H1 (cell line): ENCODE data around the gene RBFA. TPM values are rescaled to one million over a fixed set of nuclear protein-coding genes. Genes with fewer than 3 reads are reported as not detected.

Experiments used
- ATF3 ChIP-seq: IDR thresholded peaks from 2 replicates; pipeline ENCODE4 v1.6.1; 2011; ENCODE audit warnings: low read depth, mild to moderate bottlenecking, low read length; ENCODE audit not compliant: insufficient read depth
- CHD7 ChIP-seq: fragments of 300-600 bp; sonication (generic); IDR thresholded peaks from 2 replicates; pipeline ENCODE4 v1.7.1; 2012; ENCODE audit warnings: low read length, moderate library complexity, mild to moderate bottlenecking, inconsistent platforms; ENCODE audit not compliant: insufficient replicate concordance
- JUN ChIP-seq: IDR thresholded peaks from 2 replicates; pipeline ENCODE4 v1.6.1; 2011; ENCODE audit warnings: low read depth, mild to moderate bottlenecking, improper control_type of control experiment, low read length
- NRF1 ChIP-seq: IDR thresholded peaks from 2 replicates; pipeline ENCODE4 v1.6.1; 2011; ENCODE audit warnings: mild to moderate bottlenecking, low read depth, low read length, improper control_type of control experiment
- POU5F1 ChIP-seq: IDR thresholded peaks from 2 replicates; pipeline ENCODE4 v1.6.1; 2011; ENCODE audit warnings: low read depth, mild to moderate bottlenecking, low read length, moderate library complexity
- polyA plus RNA-seq, 7 experiments: library from polyadenylated mRNA; depleted of rRNA in 3 of 7; stranded (reverse) in 5 of 7; unstranded in 2 of 7; fragments of >200 nt in 5 of 7; fragments of 200-250 nt in 2 of 7; gene quantifications; 1 replicate in 5 of 7; 2 replicates in 1 of 7; 4 replicates in 1 of 7; pipeline versions ENCODE4 v1.2.1 to v1.2.3, GENCODE V29; 2011 to 2013; ENCODE audit warnings: missing spikeins in 2 of 7, mixed read lengths in 2 of 7
- total RNA-seq: library from RNA; stranded (reverse); fragmentation: NEBNext Ultra II Directional; extraction: Animal tissue kit (Norgen Biotek cat#: 25700); gene quantifications from 2 replicates; pipeline ENCODE4 v1.2.1, GENCODE V29; 2021

Gene RBFA
- total and polyA plus RNA-seq, 2 of the 8 experiments (the other 6 are each of a cell fraction or from before 2014, with no cell fraction given): 19.2 to 29.5 TPM

- TF ChIP-seq CHD7 (no peak), NRF1 (no peak), ATF3 (no peak), JUN (no peak), POU5F1 (no peak)
These were observed 24.3 kb upstream of the RBFA start (continued) for GRCh38 chr18:80009661-80010550.
